Measurements from ENCODE around the gene COG8.
"Not testable (repeated sequence)": the region's sequence is repeated elsewhere in the genome, so short reads cannot be mapped to it uniquely, and the experiment has no call there.

Gene COG8

GRCh38 chr16:69294051-69294450 is 45.3 kb downstream of the COG8 start:
- no peak for TF ChIP-seq CTCF (IDR thresholded peaks at IDR 0.05; ENCODE audit: control insufficient read depth, extremely low read depth, insufficient read depth)
- no peak for DNase-seq (ENCODE audit: low read depth)
- H3K4me3 ChIP-seq (ENCODE audit: low read depth, low read length) = no peak overlapping the region

GRCh38 chr16:69293401-69293800 is 46.0 kb downstream of the COG8 start:
- no peak overlapping the region for H3K4me3 ChIP-seq (ENCODE audit: low read depth, low read length)
- no peak for TF ChIP-seq CTCF (IDR thresholded peaks at IDR 0.05; ENCODE audit: control insufficient read depth, extremely low read depth, insufficient read depth)
- no peak for DNase-seq (ENCODE audit: low read depth)

- H3K4me3 ChIP-seq (ENCODE audit: low read depth, low read length); DNase-seq (ENCODE audit: low read depth): not testable (repeated sequence)
Measured at GRCh38 chr16:69291657-69292056, 47.7 kb downstream of the COG8 start.

GRCh38 chr16:69286941-69287713 is 52.2 kb downstream of the COG8 start:
- TF ChIP-seq CTCF (IDR thresholded peaks at IDR 0.05; ENCODE audit: control insufficient read depth, extremely low read depth, insufficient read depth) = peak; percentile 43; the same call in 1 of the 2 replicates
- no peak overlapping the region for H3K4me3 ChIP-seq (ENCODE audit: low read depth, low read length)

GRCh38 chr16:69285240-69285639 is 54.1 kb downstream of the COG8 start:
- no peak overlapping the region for H3K4me3 ChIP-seq (ENCODE audit: low read depth, low read length)
- TF ChIP-seq CTCF (IDR thresholded peaks at IDR 0.05; ENCODE audit: control insufficient read depth, extremely low read depth, insufficient read depth) = no peak
- DNase-seq (ENCODE audit: low read depth) = no peak

More at GRCh38 chr16:69286941-69287713, 52.2 kb downstream of the COG8 start:
- peak; percentile 52 for DNase-seq (ENCODE audit: low read depth)

- DNase-seq (ENCODE audit: low read depth) = no peak
- H3K4me3 ChIP-seq (ENCODE audit: low read depth, low read length) = no peak overlapping the region
- no peak for TF ChIP-seq CTCF (IDR thresholded peaks at IDR 0.05; ENCODE audit: control insufficient read depth, extremely low read depth, insufficient read depth)
Measured at GRCh38 chr16:69283851-69284250, 55.5 kb downstream of the COG8 start.

GRCh38 chr16:69277413-69277812 is 62.0 kb downstream of the COG8 start:
- DNase-seq (ENCODE audit: low read depth) = no peak
- no peak overlapping the region for H3K4me3 ChIP-seq (ENCODE audit: low read depth, low read length)
- TF ChIP-seq CTCF (IDR thresholded peaks at IDR 0.05; ENCODE audit: control insufficient read depth, extremely low read depth, insufficient read depth) = no peak
